Measurements from ENCODE around the gene UBQLN4. TPM values are rescaled to one million over a fixed set of nuclear protein-coding genes. Genes with fewer than 3 reads are reported as not detected.

The UBQLN4 gene
- total RNA-seq, 1 donor from 2014 or later = 43.7 TPM

DNA sequence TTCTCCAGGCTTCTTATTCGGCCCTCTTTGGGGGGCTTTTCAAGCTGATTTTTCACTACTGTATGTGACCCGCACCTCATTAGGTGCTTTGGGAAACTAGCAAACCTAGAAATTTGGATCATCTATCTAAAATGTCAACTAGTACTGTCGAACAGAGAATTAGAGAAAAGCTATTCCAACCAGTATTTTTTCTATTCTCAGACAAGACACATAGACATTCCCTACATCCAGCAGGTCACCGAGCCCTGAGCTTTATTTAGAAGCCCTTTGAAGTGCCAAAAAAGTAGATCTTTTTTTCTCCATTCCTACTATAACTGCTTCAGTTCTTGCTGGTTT lies 32.5 kb downstream of the UBQLN4 start:
- peak overlapping the region; percentile 94 for H3K4me3 ChIP-seq
- no peak overlapping the region for H3K27ac ChIP-seq
- no peak for DNase-seq (ENCODE audit: low spot score)
- H3K9me3 Mint-ChIP-seq = no peaks in the 10 kb centered on the region
- peaks cover 6% of the 10 kb centered on the region for H3K4me1 ChIP-seq
- H3K27ac Mint-ChIP-seq = no peak overlapping the region
- peaks cover 4% of the 10 kb centered on the region for H3K27me3 Mint-ChIP-seq (ENCODE audit: insufficient read depth, low read depth)
- peaks cover 39% of the 10 kb centered on the region for H3K79me2 ChIP-seq (ENCODE audit: low read depth)
- H3K9me3 ChIP-seq (ENCODE audit: low read depth) = no peaks in the 10 kb centered on the region
- peaks cover 1% of the 10 kb centered on the region for H3F3A ChIP-seq (ENCODE audit: low read depth)
- no peak for TF ChIP-seq EZH2 (IDR thresholded peaks at IDR 0.05)
- TF ChIP-seq, protein P1, sequence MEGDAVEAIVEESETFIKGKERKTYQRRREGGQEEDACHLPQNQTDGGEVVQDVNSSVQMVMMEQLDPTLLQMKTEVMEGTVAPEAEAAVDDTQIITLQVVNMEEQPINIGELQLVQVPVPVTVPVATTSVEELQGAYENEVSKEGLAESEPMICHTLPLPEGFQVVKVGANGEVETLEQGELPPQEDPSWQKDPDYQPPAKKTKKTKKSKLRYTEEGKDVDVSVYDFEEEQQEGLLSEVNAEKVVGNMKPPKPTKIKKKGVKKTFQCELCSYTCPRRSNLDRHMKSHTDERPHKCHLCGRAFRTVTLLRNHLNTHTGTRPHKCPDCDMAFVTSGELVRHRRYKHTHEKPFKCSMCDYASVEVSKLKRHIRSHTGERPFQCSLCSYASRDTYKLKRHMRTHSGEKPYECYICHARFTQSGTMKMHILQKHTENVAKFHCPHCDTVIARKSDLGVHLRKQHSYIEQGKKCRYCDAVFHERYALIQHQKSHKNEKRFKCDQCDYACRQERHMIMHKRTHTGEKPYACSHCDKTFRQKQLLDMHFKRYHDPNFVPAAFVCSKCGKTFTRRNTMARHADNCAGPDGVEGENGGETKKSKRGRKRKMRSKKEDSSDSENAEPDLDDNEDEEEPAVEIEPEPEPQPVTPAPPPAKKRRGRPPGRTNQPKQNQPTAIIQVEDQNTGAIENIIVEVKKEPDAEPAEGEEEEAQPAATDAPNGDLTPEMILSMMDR (IDR thresholded peaks at IDR 0.05) = no peak
- TF ChIP-seq EZH2phosphoT487 (IDR thresholded peaks at IDR 0.05) = no peak
- peaks cover 7% of the 10 kb centered on the region for H4K20me1 ChIP-seq (ENCODE audit: low read depth)
- H3K4me3 Mint-ChIP-seq = peak overlapping the region; percentile 98
- peaks cover 23% of the 10 kb centered on the region for H3K4me1 Mint-ChIP-seq
- H3K27me3 ChIP-seq = peaks cover 31% of the 10 kb centered on the region
- no peak overlapping the region for H3K9ac ChIP-seq
- peaks cover 20% of the 10 kb centered on the region for H3K36me3 Mint-ChIP-seq
- peaks cover 13% of the 10 kb centered on the region for H3K36me3 ChIP-seq
- H3K4me2 ChIP-seq = peak overlapping the region; percentile 96
- peak overlapping the region; percentile 79 for H2AFZ ChIP-seq (replicated peaks)

DNA sequence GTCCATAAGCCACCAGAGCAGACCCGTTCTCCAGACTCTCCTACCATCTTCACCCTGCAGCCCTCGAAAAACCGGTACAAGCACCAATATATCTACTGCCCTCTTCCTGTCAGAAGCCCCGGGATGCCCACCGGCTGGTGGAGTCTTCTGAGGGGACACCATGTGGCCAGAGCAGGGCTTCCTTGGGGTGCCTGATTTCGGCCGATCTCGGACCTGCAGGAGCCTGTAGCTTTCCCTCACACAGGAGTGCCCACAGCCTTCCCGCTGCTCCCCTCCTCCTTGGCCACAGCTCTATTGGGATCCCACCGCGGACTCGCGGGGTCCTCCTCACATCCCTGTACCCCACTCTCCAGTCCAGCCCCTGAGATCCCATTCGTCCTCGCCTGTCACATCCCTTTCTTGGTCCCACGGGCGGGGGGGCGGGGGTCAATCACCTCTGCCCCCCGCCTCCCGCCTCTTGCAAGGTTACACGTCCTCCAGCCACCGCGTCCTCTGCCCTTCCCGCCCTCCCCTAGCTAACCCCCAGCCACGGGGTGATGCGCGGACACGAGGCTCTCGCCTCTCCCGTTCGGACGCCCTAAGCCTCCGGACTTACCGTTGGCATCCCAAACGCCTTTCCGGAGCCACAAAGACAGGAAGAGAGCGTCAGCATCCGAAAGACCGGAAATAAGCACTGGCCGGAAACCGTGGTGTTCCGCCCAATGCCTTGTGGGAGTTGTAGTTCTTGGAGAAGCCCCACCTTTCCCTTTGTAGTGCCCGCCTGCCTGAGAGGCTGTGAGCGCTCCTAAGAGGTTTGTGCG lies 33.1 kb downstream of the UBQLN4 start, which contains the start of gene SSR2:
Gene SSR2 (minus strand): TSS at position 659 of the 800 bp plus-strand sequence. CDS start 784 bp downstream, outside the sequence.
- no peak within 1 kb of the TSS for H3K27ac ChIP-seq
- Mint-ChIP-seq H3K4me1 (peaks cover 19% of the 10 kb centered on the region), H3K4me3 (peak within 1 kb of the TSS; percentile 98), H3K36me3 (peaks cover 20% of the 10 kb centered on the region), H3K9me3 (no peaks in the 10 kb centered on the region), H3K27ac (peak within 1 kb of the TSS; percentile 97), H3K27me3 (ENCODE audit: insufficient read depth, low read depth) (peaks cover 4% of the 10 kb centered on the region)
- peaks cover 31% of the 10 kb centered on the region for H3K27me3 ChIP-seq
- H3K79me2 ChIP-seq (ENCODE audit: low read depth) = peaks cover 39% of the 10 kb centered on the region
- H3K4me1 ChIP-seq = peaks cover 5% of the 10 kb centered on the region
- H3K9me3 ChIP-seq (ENCODE audit: low read depth) = no peaks in the 10 kb centered on the region
- H3K36me3 ChIP-seq = peaks cover 13% of the 10 kb centered on the region
- H3K4me2 ChIP-seq = peak within 1 kb of the TSS; percentile 96
- TF ChIP-seq, protein P1 (IDR thresholded peaks at IDR 0.05) = no peak
- TF ChIP-seq EZH2 (IDR thresholded peaks at IDR 0.05) (no peak), EZH2phosphoT487 (IDR thresholded peaks at IDR 0.05) (no peak)
- H3K9ac ChIP-seq = peak within 1 kb of the TSS; percentile 80
- H4K20me1 ChIP-seq (ENCODE audit: low read depth) = peaks cover 7% of the 10 kb centered on the region
- H3K4me3 ChIP-seq = peak within 1 kb of the TSS; percentile 94
- H3F3A ChIP-seq (ENCODE audit: low read depth) = no peaks in the 10 kb centered on the region
- DNase-seq (ENCODE audit: low spot score) = peak; percentile 97
- peak within 1 kb of the TSS; percentile 79 for H2AFZ ChIP-seq (replicated peaks)

DNA sequence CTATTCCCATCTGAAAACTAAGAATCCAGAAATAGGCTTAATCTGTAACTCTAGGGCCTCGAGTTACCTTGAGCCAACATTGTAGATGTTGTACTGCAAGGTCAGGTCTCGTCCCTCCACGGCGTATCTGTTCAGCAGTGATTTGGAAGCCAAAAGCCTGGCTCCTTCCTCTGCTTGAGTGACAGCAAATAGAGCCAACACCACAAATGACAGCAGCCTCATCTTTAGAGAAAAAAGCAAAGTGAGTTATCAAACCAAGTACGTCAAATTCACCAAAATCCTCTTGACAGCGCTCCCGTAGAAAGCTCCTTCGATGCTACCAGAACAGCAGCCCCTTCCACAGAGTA lies 33.7 kb downstream of the UBQLN4 start:
- Mint-ChIP-seq H3K9me3 (no peaks in the 10 kb centered on the region), H3K27me3 (ENCODE audit: insufficient read depth, low read depth) (peaks cover 4% of the 10 kb centered on the region), H3K27ac (peak overlapping the region; percentile 88), H3K4me1 (peaks cover 19% of the 10 kb centered on the region), H3K36me3 (peaks cover 20% of the 10 kb centered on the region), H3K4me3 (peak overlapping the region; percentile 98)
- Histone ChIP-seq H2AFZ (replicated peaks) (no peak overlapping the region), H3K9ac (peak overlapping the region; percentile 80), H3K79me2 (ENCODE audit: low read depth) (peaks cover 39% of the 10 kb centered on the region), H3K4me2 (peak overlapping the region; percentile 96), H3K27ac (no peak overlapping the region), H3K36me3 (peaks cover 15% of the 10 kb centered on the region), H3F3A (ENCODE audit: low read depth) (no peaks in the 10 kb centered on the region), H4K20me1 (ENCODE audit: low read depth) (peaks cover 7% of the 10 kb centered on the region), H3K9me3 (ENCODE audit: low read depth) (no peaks in the 10 kb centered on the region), H3K4me3 (peak overlapping the region; percentile 94), H3K27me3 (peaks cover 31% of the 10 kb centered on the region), H3K4me1 (peaks cover 5% of the 10 kb centered on the region)
- DNase-seq (ENCODE audit: low spot score) = no peak
- TF ChIP-seq EZH2 (IDR thresholded peaks at IDR 0.05) = no peak
- TF ChIP-seq, protein P1 (IDR thresholded peaks at IDR 0.05) = no peak
- TF ChIP-seq EZH2phosphoT487 (IDR thresholded peaks at IDR 0.05) = no peak
